Renal cortex interstitium (tissue), 11 donors: ENCODE results near the gene DOCK1. TPM values are rescaled to one million over a fixed set of nuclear protein-coding genes. Genes with fewer than 3 reads are reported as not detected.

Experiments
- DNase-seq, 11 donors: peaks; one replicate each; pipeline ENCODE4 v3.0.0-alpha.2; 2013; ENCODE audit warnings: low read depth in 9 of 11, low spot score in 4 of 11; ENCODE audit errors: extremely low read depth in 1 of 11
- polyA plus RNA-seq, 3 donors: library from polyadenylated mRNA; unstranded; fragments of 120-200 nt; gene quantifications; one replicate each; pipeline ENCODE4 v1.2.1, GENCODE V29; 2013; ENCODE audit not compliant: insufficient read length in 3 of 3

DOCK1 gene
- polyA plus RNA-seq, 3 donors = 62.5 to 69.5 (median 64.8) TPM

- no peak for DNase-seq
Measured at GRCh38 chr10:127046975-127047877, 142.0 kb downstream of the DOCK1 start.

- no peak for DNase-seq
Measured at GRCh38 chr10:127047878-127048238, 142.6 kb downstream of the DOCK1 start.

- no peak for DNase-seq
Measured at GRCh38 chr10:127048630-127049029, 143.4 kb downstream of the DOCK1 start.

GRCh38 chr10:127052001-127052400 is 146.8 kb downstream of the DOCK1 start:
- DNase-seq = no peak

- no peak for DNase-seq
Measured at GRCh38 chr10:127055263-127055662, 150.0 kb downstream of the DOCK1 start.

- DNase-seq = no peak
Measured at GRCh38 chr10:127059314-127059713, 154.1 kb downstream of the DOCK1 start.

GRCh38 chr10:127063762-127064161 is 158.5 kb downstream of the DOCK1 start:
- no peak for DNase-seq

GRCh38 chr10:127064474-127064873 is 159.2 kb downstream of the DOCK1 start:
- DNase-seq = no peak

- no peak for DNase-seq
Measured at GRCh38 chr10:127067542-127068194, 162.4 kb downstream of the DOCK1 start.

GRCh38 chr10:127068485-127068884 is 163.3 kb downstream of the DOCK1 start:
- DNase-seq = no peak

GRCh38 chr10:127069436-127069835 is 164.2 kb downstream of the DOCK1 start:
- no peak for DNase-seq

GRCh38 chr10:127071126-127071525 is 165.9 kb downstream of the DOCK1 start:
- DNase-seq = no peak

- no peak for DNase-seq
Measured at GRCh38 chr10:127073666-127074065, 168.4 kb downstream of the DOCK1 start.

- no peak for DNase-seq
Measured at GRCh38 chr10:127079392-127079791, 174.2 kb downstream of the DOCK1 start.

GRCh38 chr10:127080317-127080716 is 175.1 kb downstream of the DOCK1 start:
- no peak for DNase-seq

GRCh38 chr10:127081851-127082345 is 176.7 kb downstream of the DOCK1 start:
- no peak for DNase-seq

GRCh38 chr10:127082651-127083050 is 177.4 kb downstream of the DOCK1 start:
- DNase-seq = no peak

- DNase-seq = no peak
Measured at GRCh38 chr10:127085957-127086356, 180.7 kb downstream of the DOCK1 start.

GRCh38 chr10:127088908-127089307 is 183.7 kb downstream of the DOCK1 start:
- no peak for DNase-seq

- no peak for DNase-seq
Measured at GRCh38 chr10:127089446-127089845, 184.2 kb downstream of the DOCK1 start.
